Sigmoid colon (tissue), 7 donors: ENCODE results near the gene EVC. TPM values are rescaled to one million over a fixed set of nuclear protein-coding genes. Genes with fewer than 3 reads are reported as not detected.

Experiments used
- DNase-seq: peaks from one replicate; pipeline ENCODE4 v3.0.0-alpha.2; 2019
- H3K27ac ChIP-seq, 4 donors: fragments of 200-600 bp; sonication (generic); one replicate each; pipeline ENCODE4 v1.5.1; 2016 to 2019; ENCODE audit warnings: mild to moderate bottlenecking in 1 of 4
- H3K27me3 ChIP-seq, 3 donors: fragments of 200-600 bp; sonication (generic); one replicate each; pipeline ENCODE4 v1.5.1; 2019; ENCODE audit warnings: mild to moderate bottlenecking in 1 of 3
- H3K36me3 ChIP-seq, 4 donors: fragments of 200-600 bp; sonication (generic); one replicate each; pipeline ENCODE4 v1.5.1; 2016 to 2019
- H3K4me1 ChIP-seq, 4 donors: fragments of 200-600 bp; sonication (generic); one replicate each; pipeline ENCODE4 v1.5.1; 2017 to 2019
- H3K4me3 ChIP-seq, 4 donors: fragments of 200-600 bp; sonication (generic); one replicate each; pipeline ENCODE4 v1.5.1; 2017 to 2019; ENCODE audit warnings: mild to moderate bottlenecking in 2 of 4, moderate library complexity in 1 of 4
- H3K9me3 ChIP-seq, 4 donors: fragments of 200-600 bp in 3 of 4; sonication (generic) in 3 of 4; one replicate each; pipeline versions ENCODE4 v1.5.1 to v1.6.1; 2013 to 2019
- CTCF ChIP-seq, 4 experiments: fragments of 450-650 bp in 3 of 4; fragments of 200-600 bp in 1 of 4; IDR thresholded peaks; one replicate each; pipeline ENCODE4 v1.5.1; 2016 to 2019; ENCODE audit warnings: antibody characterized with exemption in 4 of 4, mild to moderate bottlenecking in 3 of 4, moderate library complexity in 2 of 4
- EP300 ChIP-seq, 4 donors: sonication (generic); formaldehyde crosslinking; IDR thresholded peaks; one replicate each; pipeline ENCODE4 v1.6.1; 2017; ENCODE audit warnings: antibody characterized with exemption in 4 of 4
- POLR2A ChIP-seq, 2 donors: fragments of 450-650 bp; IDR thresholded peaks; one replicate each; pipeline ENCODE4 v1.6.1; 2016; ENCODE audit warnings: antibody characterized with exemption in 2 of 2, mild to moderate bottlenecking in 2 of 2, moderate library complexity in 2 of 2
- POLR2AphosphoS5 ChIP-seq, 4 donors: sonication (generic); formaldehyde crosslinking; IDR thresholded peaks; one replicate each; pipeline ENCODE4 v1.6.1; 2017; ENCODE audit warnings: antibody characterized with exemption in 4 of 4
- WGBS, 2 donors: extraction: QIAGEN DNeasy Blood & Tissue Kit; methylation state at CpG; one replicate each; pipeline ENCODE4 v1.1.7; 2013; 5-methylcytosine and 5-hydroxymethylcytosine counted together
- intact Hi-C: fragments of 100-400 bp; cut with DNase I; formaldehyde crosslinking; loops from one replicate; pipeline ENCODE4 v1.15.1; 2023
- polyA plus RNA-seq, 3 donors: library from polyadenylated mRNA; stranded (reverse); fragments of 200-250 nt; gene quantifications; one replicate each; pipeline ENCODE4 v1.2.3, GENCODE V29; 2013
- total RNA-seq, 4 donors: library from RNA; depleted of rRNA; stranded (reverse); fragments of >200 nt; gene quantifications; one replicate each; pipeline ENCODE4 v1.1.0, GENCODE V29; 2016
- donor health status: healthy with polysubstance abuse.
- donor health status: Bipolar disorder and iron deficiency.
- donor health status: healthy.

EVC gene
- total and polyA plus RNA-seq, 7 donors = 0.46 to 35.2 (median 15.6) TPM

GRCh38 chr4:5700459-5700858, 10.5 kb upstream of the EVC start:
- peak; percentile 50 for DNase-seq
- intact Hi-C loops = no loop called here
- WGBS, 2 donors = 85 to 89% methylated on average over 5 of the region's 5 CpGs

GRCh38 chr4:5701971-5702370, 9.0 kb upstream of the EVC start:
- intact Hi-C loops = no loop called here
- TF ChIP-seq POLR2A (IDR thresholded peaks at IDR 0.05) (no peak), EP300 (IDR thresholded peaks at IDR 0.05) (no peak), CTCF (IDR thresholded peaks at IDR 0.05) (no peak), POLR2AphosphoS5 (IDR thresholded peaks at IDR 0.05) (no peak)
- 84 to 95% methylated on average over 8 of the region's 8 CpGs for WGBS, 2 donors
- H3K36me3 ChIP-seq = peaks cover 0 to 20% (median 0%) of the 10 kb centered on the region in 4 donors
- H3K4me1 ChIP-seq = peaks cover 0 to 7% (median 6%) of the 10 kb centered on the region in 4 donors
- no peak overlapping the region for H3K4me3 ChIP-seq
- H3K27me3 ChIP-seq = no peaks in the 10 kb centered on the region
- no peak overlapping the region for H3K27ac ChIP-seq
- H3K9me3 ChIP-seq = no peaks in the 10 kb centered on the region
- peak; percentile 44 for DNase-seq

More at GRCh38 chr4:5700459-5700858, 10.5 kb upstream of the EVC start:
- Histone ChIP-seq H3K27ac (no peak overlapping the region), H3K27me3 (no peaks in the 10 kb centered on the region), H3K4me3 (no peak overlapping the region), H3K36me3 (peaks cover 0 to 35% (median 4%) of the 10 kb centered on the region in 4 donors), H3K4me1 (no peaks in the 10 kb centered on the region), H3K9me3 (no peaks in the 10 kb centered on the region)
- TF ChIP-seq EP300 (IDR thresholded peaks at IDR 0.05) = no peak
- TF ChIP-seq POLR2A (IDR thresholded peaks at IDR 0.05) = no peak
- no peak for TF ChIP-seq CTCF (IDR thresholded peaks at IDR 0.05)
- TF ChIP-seq POLR2AphosphoS5 (IDR thresholded peaks at IDR 0.05) = no peak

- intact Hi-C loops = no loop called here
- 93 to 94% methylated on average over 5 of the region's 5 CpGs for WGBS, 2 donors
- Histone ChIP-seq H3K27ac (no peak overlapping the region), H3K27me3 (no peaks in the 10 kb centered on the region), H3K36me3 (peaks cover 0 to 17% (median 0%) of the 10 kb centered on the region in 4 donors), H3K4me1 (peaks cover 0 to 21% (median 18%) of the 10 kb centered on the region in 4 donors), H3K9me3 (no peaks in the 10 kb centered on the region), H3K4me3 (no peak overlapping the region)
- DNase-seq = no peak
- TF ChIP-seq CTCF (IDR thresholded peaks at IDR 0.05) (no peak), EP300 (IDR thresholded peaks at IDR 0.05) (no peak), POLR2A (IDR thresholded peaks at IDR 0.05) (no peak), POLR2AphosphoS5 (IDR thresholded peaks at IDR 0.05) (no peak)
Measured at GRCh38 chr4:5703831-5704230, 7.2 kb upstream of the EVC start.

- TF ChIP-seq POLR2A (IDR thresholded peaks at IDR 0.05) (no peak), POLR2AphosphoS5 (IDR thresholded peaks at IDR 0.05) (no peak), EP300 (IDR thresholded peaks at IDR 0.05) (no peak)
- H3K36me3 ChIP-seq = peaks cover 0 to 17% (median 0%) of the 10 kb centered on the region in 4 donors
- no peak overlapping the region for H3K4me3 ChIP-seq
- no peaks in the 10 kb centered on the region for H3K27me3 ChIP-seq
- peaks cover 0 to 24% (median 20%) of the 10 kb centered on the region in 4 donors for H3K4me1 ChIP-seq
- no peak for DNase-seq
- WGBS, 2 donors = 92 to 94% methylated on average over 6 of the region's 6 CpGs
- no peak overlapping the region for H3K27ac ChIP-seq
- intact Hi-C loops = no loop called here
- H3K9me3 ChIP-seq = no peaks in the 10 kb centered on the region
Measured at GRCh38 chr4:5704276-5704675, 6.7 kb upstream of the EVC start.

GRCh38 chr4:5705647-5706320, 5.2 kb upstream of the EVC start:
- Histone ChIP-seq H3K4me3 (no peak overlapping the region), H3K4me1 (peaks cover 0 to 33% (median 28%) of the 10 kb centered on the region in 4 donors), H3K9me3 (no peaks in the 10 kb centered on the region), H3K27me3 (no peaks in the 10 kb centered on the region), H3K27ac (no peak overlapping the region), H3K36me3 (peaks cover 0 to 17% (median 0%) of the 10 kb centered on the region in 4 donors)
- intact Hi-C loops = no loop called here
- no peak for DNase-seq
- no peak for TF ChIP-seq EP300 (IDR thresholded peaks at IDR 0.05)
- TF ChIP-seq POLR2AphosphoS5 (IDR thresholded peaks at IDR 0.05) = no peak
- no peak for TF ChIP-seq POLR2A (IDR thresholded peaks at IDR 0.05)
- TF ChIP-seq CTCF (IDR thresholded peaks at IDR 0.05) = no peak
- whole genome bisulfite sequencing, 2 donors = 88 to 90% methylated on average over 5 of the region's 5 CpGs
